RKO (cell line): Measurements from ENCODE around the gene CEP250.
A peak's percentile ranks its signal among the peaks of the same experiment; 100 is the strongest.
"Not testable (repeated sequence)": the region's sequence is repeated elsewhere in the genome, so short reads cannot be mapped to it uniquely, and the experiment has no call there.

Experiments used
- DNase-seq: peaks from one replicate; pipeline ENCODE4 v3.0.0-alpha.2; 2016; ENCODE audit warnings: low spot score

The CEP250 gene

DNA sequence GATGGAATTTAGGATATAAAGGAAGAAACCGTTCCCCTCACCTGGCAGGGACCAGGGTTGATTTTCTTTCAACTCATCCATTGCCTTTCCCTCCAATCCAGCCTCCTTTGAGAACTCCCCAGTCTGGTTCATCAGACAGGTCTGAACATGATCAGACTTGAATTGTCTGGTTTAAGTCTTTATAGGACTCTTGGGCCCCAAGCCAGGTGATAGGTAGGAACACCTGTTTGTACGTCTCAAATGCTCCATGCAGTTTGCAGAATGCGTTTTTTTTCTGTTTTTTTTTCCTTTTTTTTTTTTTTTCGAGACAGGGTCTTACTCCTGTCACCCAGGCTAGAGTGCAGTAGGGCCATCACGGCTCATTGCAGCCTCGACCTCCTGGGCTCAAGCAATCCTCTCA is 4.1 kb upstream of the CEP250 start:
- no peak for DNase-seq

DNA sequence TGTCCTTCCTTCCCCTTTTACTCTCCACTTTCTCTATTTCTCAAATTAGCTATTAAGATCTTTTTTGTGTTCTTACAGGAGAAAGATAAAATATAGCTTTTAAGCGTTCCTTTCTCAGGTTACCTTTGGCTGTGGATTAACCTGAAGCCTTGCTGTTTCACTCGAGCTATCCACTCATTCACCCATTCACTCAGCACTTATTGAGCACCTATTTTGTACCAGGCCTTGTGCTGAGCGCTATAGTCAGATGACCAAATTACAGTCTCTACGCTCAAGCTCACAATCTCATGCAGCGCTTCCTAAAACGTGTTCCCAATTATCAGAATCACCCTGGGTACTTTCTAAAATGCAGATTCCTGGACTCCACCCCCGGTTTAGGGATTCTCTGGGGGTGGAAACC is 1.8 kb upstream of the CEP250 start:
- no peak for DNase-seq

DNA sequence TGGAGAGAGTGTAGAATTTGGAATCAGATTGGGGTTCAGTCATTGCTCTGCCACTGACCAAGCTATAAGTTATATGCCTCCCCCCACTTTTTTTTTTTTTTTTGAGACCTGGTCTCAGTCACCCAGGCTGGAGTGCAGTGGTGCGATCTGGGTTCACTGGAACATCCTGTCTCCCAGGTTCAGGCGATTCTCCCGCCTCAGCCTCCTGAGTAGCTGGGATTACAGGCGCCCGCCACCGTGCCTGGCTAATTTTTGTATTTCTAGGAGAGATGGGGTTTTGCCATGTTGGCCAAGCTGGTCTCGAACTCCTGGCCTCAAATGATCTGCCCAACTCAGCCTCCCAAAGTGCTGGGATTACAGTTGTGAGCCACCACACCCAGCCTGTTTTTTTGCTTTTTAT is 1.3 kb downstream of the CEP250 start:
- DNase-seq: not testable (repeated sequence)

DNA sequence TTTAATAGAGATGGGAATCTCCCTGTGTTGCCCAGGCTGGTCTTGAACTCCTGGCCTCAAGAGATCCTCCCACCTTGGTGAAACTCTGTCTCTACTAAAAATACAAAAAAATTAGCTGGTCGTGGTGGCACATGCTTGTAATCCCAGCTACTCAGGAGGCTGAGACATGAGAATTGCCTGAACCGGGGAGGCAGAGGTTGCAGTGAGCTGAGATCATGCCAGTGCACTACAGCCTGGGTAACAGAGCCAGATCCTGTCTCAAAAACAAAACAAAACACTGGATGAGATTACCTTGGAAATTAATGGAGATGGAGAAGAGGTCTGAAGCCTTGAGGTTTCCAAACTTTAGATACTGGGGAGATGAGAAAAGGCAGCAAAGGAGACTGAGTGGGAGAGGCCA is 2.1 kb downstream of the CEP250 start:
- DNase-seq: not testable (repeated sequence)

DNA sequence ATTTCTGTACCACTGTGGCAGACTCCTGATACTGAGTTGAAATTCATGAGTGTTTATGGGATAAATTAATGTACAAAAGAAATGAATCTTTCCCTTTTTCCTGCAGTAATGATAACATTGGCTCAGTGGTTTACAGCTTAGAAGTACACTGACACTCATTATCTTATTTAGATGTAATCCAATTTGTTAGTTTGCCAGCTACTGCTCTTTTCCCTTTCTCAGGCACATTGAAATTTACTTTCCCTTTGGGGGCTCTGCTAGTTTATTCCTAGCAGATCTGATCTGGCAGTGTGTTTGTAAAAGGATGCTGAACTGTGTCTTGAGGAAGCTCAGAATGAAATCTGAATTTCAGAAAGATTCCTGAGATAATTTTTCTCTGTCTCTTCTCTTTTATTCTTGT is 3.0 kb downstream of the CEP250 start:
- no peak for DNase-seq

DNA sequence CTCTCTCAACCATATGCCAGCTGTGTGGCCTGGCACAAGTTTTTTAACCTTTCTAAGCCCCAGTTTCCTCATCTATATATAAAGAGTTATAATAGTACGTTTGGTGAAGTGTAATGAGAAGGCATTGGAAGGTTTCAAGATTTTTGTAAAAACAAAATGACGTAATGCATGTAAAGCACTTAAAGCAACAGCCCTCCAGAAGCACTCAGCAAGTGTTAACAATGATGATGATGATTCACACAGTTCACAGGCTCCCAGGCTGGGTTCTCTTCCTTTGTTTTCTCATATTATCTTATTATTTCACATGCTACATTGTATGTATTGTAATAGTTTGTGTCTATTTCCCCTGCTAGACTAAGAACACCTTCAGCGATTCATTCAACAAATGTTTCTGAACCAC is 6.2 kb downstream of the CEP250 start:
- DNase-seq: no peak

DNA sequence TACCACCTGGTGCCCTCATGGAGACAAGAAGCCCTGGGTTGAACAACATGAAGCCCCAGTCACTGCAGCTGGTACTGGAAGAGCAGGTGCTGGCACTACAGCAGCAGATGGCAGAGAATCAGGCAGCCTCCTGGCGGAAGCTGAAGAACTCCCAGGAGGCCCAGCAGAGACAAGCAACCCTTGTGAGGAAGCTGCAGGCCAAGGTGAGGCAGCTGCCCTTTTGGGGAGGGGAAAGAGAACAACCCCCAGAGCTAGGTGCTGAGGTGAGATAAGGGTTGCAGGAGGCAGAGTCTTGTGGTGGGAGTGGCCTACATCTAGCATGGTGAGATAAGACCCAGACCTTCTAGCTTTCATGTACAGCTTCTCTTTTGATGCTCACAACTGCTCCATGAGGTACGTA is 7.0 kb downstream of the CEP250 start:
- DNase-seq: no peak

DNA sequence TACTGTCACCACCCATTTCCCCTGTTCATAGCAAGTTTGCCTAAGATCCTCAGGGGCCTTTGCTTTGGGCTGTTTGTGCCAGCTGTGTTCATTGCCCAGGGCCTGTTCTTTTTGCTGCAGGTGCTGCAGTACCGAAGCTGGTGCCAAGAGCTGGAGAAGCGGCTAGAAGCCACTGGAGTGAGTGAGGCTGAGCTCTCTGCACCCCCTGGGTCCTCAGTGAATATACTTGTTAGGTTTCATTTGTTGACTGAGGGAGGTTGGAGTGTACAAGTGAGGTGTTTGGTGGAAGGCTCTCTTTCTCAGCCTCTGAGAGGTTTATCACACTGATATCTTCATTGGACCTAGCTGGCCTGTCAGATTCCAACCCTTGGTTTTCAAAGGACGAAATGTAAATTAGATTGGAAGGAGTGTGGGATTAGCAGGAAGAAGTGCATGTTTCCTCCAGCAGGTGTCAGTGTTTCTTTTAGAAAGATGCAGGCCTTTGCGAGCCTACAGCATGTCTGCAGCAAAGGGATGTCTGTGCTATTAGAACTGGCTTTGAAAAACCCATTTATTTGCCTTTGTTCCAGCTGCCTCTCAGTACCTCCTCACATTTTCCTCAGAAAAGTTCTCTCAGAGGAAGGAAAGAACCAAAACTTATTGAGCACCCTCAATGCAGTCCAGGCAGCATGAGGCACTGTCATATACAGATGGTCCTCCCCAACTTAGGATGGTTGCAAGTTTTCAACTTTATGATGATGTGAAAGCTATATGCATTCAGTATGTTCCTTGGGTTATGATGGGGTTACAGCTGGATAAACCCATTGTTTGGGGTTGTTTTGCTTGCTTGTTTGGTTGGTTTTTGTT is 8.3 kb downstream of the CEP250 start:
- peak; percentile 79 for DNase-seq

DNA sequence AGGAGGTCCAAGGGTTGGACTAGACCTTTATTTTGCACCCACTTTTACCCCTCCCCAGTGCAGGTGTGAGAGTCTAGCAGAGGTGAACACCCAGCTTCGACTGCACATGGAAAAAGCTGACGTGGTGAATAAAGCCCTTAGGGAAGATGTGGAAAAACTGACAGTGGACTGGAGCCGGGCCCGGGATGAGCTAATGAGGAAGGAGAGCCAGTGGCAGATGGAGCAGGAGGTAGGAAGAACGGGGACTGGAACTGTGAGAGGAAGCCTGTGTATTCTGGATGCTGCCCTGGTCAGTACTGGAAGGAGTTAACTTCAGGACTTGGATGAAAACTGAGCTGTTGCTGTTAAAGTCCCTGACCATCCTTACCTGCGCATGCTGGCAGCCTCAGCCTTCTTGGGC is 10.6 kb downstream of the CEP250 start:
- DNase-seq: no peak

DNA sequence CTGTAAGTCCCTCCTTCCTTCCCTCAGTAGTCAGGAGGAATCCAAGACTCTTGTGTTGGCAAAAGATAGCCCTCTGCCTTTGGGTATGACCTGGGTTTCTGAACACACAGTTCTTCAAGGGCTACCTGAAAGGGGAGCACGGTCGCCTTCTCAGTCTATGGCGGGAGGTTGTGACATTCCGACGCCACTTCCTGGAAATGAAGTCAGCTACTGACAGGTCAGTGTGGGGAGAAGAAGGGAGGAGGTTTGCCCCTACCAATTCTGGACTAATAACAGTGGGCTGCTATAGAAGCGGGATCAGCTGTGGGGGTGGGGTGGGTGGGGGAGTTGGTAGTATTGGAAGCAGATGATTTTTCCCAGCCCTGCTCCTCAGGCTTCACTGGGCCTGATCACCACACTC is 11.5 kb downstream of the CEP250 start:
- DNase-seq: no peak

DNA sequence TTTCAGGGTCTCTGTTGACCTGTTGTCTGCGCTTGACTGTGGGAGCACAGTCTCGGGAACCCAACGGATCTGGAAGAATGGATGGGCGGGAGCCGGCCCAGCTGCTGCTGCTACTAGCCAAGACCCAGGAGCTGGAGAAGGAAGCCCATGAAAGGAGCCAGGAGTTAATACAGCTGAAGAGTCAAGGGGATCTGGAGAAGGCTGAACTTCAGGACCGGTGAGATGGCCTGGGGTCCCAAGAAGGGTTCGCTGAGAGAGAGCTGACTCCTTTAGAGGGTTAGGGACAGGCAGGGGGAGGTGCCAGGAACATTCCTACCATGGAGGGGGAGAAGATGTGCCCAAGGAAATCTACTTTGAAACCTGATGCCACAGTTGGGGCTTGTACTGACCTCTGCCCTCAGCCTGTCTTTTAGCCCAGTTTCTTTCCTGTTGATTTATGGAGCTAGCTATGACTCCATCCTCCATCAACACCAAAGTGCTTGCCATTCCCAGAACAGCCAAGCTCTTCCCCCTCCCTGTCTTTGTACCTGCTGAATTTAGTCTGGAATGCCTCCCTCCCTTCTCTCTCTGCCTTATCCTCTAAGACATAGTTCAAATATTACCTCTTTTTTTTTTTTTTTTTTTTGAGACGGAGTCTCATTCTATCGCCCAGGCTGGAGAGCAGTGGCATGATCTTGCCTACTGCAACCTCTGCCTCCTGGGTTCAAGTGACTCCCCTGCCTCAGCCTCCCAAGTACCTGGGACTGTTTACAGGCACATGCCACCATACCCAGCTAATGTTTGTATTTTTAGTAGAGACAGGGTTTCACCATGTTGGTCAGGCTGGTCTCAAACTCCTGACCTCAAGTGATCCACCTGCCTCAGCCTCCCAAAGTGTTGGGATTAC is 12.2 kb downstream of the CEP250 start:
- no peak for DNase-seq

DNA sequence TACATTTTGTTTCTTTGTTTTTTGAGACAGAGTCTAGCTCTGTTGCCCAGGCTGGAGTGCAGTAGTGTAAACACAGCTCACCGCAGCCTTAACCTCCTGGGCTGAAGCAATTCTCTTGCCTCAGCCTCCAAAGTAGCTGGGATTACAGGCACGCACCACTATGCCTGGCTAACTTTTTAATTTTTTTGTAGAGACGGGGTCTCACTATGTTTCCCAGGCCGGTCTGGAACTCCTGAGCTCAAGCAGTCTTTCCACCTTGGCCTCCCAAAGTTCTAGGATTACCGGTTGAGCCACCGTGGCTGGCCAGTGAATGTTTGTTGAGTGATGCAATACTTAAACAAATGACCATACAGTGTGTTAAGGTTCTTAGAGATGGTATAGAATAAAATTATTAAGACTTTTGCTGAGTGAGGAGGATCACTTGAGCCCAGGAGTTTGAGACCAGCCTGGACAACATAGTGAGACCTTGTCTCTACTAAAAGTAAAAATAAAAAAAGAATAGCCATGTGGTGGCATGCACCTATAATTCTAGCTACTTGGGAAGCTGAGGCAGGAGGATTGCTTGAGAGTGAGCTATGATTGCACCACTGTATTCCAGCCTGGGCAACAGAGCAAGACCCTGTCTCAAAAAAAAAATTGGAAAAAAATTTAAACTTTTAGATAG is 13.4 kb downstream of the CEP250 start:
- DNase-seq: no peak

DNA sequence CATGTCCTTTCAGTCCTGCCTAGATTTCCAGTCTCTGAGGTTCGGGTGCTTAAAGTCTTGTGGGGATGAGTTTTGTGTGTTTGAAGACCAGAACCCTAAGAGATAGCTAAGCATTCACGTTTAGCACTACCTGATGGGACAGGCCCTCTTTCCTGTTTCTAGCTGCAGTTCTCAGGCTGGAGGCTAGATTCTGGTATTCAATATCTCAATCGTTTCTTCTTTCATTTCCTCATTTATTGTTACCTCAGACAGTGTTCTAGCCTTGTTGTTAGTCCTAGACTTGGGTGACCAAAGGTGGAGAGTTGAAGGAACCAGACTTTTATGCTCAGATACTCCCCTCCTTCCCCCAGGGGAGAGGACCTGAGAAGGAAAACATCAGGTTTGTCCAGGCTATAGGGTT is 16.8 kb downstream of the CEP250 start:
- no peak for DNase-seq

DNA sequence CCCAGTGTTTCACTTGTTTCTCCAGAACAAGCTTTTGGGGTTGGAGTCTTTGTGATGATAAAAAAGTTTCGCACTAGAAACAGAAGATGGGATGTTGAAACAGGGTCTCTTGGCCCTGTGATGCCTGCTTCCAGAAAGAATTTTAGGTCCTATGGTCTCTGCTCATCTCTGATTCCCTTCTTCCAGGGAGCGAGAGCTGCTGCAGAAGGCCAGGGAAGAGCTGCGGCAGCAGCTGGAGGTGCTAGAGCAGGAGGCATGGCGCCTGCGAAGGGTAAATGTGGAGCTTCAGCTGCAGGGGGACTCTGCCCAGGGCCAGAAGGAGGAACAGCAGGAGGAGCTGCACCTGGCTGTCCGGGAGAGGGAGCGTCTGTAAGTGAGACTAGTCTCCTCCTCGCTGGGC is 18.3 kb downstream of the CEP250 start:
- no peak for DNase-seq

DNA sequence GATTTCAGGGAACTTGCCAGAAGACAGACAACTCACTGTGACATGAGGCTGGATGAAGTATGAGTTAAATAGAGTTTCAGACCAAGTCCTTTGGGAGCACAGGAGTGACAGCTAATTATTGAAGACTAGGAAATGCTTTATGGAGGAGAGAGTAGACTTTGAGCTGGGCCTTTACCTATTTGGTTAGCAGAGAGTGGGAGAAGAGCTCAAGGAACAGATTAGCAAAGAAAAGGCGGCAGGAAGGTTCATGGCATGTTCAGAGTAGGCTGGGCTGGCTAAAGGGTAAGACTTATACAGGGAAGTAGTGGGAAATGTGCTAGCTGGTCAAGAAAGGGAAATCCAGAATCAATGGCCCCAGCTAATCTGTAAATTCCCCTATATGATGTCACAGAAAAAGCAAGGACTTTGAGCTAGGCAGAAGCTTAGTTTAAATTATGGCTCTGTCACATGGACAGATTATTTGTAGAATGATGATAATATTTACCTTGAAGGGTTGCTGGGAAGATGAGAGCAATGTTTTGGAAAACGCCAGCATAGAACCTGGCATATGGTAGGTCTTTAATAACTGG is 19.0 kb downstream of the CEP250 start:
- no peak for DNase-seq

DNA sequence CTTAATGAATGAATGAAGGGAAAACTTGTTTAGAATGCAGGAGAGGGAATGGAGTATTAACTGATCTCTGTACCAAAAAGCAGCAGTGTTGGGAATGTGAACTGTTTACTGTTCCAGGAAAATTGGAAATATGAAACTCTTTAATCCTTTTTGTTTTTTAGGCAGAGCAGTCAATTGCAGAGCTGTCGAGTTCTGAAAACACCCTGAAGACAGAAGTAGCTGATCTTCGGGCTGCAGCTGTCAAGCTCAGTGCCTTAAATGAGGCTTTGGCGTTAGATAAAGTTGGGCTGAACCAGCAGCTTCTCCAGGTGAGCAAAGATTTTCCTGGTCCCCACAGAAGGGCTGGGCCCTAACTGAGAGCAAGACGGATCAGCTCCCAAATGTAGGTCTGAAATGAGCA is 20.9 kb downstream of the CEP250 start:
- DNase-seq: no peak

DNA sequence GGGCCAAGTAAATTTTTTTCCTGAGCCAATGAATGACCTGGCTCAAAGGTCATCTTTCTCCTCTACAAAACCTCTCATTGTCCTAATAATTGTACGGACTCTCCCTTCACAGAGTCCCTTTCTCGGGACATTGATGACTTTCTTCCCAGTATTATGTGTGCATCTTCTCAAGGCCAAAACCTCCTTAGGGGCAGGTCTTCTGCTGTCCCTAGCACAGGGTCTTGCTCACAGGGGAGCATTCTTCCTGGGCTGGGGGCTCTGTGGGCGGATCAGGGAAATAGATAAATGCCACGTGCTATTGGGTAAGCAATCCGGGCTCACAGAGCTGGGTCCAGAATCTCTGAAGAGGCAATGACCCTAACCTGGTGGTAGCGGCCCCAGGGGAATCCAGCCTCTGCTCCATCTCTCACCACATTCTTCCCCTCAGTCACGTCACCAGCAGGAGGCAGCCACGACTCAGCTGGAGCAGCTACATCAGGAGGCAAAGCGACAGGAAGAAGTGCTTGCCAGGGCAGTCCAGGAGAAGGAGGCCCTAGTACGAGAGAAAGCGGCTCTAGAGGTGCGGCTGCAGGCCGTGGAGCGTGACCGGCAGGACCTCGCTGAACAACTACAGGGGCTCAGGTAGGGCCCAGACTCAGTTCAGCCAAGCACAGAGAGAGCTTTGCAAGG is 23.5 kb downstream of the CEP250 start:
- no peak for DNase-seq

DNA sequence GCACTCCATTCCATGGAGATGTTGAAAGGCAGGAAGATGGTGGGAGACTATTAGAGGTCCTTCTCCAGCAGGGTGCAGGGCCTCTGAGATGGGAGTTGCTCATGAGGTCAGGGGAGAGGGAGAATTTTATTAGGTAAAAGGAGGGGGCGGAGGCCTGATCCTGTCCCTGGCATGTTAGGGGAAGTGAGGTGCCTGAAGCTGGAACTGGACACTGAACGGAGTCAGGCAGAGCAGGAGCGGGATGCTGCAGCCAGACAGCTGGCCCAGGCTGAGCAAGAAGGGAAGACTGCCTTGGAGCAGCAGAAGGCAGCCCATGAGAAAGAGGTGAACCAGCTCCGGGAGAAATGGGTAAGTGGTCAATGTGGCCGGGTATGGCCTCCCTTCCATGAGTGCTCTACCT is 24.4 kb downstream of the CEP250 start:
- DNase-seq: no peak

DNA sequence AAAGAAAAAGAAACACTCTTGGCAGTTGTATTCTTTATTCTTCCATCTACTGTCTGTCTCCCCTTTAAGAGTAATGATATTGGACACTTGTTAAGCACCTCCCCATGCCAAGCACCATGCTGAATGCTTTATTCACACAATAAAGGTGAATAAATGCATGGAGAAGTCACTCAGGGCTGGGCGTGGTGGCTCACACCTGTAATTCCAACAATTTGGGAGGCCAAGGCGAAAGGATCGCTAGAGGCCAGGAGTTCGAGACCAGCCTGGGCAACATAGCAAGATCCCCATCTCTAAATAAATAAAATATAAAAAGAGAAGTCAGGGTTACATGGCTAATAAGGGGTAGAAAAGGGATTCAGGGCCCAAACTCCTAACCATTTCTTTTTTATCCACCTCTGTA is 32.1 kb downstream of the CEP250 start:
- no peak for DNase-seq

DNA sequence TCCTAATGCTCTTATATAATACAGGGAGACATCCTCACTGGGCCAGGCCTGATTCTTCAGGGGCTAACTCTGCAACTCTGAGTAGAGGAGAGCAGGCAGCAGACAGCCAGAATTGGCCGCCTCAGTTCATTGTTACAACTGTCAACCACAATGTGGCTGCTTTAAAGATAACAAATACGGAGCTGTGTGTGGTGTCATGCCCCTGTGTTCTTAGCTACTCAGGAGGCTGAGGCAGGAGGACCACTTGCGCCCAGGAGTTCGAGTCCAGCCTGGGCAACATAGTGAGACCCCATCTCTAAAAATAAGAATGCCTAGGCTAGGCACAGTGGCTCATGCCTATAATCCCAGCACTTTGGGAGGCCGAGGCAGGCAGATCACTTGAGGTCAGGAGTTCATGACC is 34.3 kb downstream of the CEP250 start:
- DNase-seq: no peak

DNA sequence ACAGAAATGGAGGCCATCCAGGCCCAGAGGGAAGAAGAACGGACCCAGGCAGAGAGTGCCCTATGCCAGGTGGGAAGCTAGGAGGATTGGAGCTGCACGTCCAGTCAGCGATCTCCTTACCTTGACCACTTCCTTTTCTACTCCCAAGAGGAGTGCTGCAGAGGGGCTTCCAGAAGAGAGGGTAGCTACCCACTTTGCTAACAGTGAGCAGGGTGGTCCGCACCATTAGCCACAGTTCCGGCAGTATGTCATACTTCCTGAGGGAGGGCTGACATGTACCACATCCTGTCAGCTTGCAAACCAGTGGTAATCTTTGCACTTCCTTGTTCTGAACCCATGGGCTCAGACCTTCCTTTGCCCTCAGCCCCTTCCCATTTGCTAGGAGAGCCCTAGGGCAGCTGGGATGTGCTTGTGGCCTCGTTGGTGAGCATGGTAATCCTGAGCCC is 35.4 kb downstream of the CEP250 start:
- no peak for DNase-seq

DNA sequence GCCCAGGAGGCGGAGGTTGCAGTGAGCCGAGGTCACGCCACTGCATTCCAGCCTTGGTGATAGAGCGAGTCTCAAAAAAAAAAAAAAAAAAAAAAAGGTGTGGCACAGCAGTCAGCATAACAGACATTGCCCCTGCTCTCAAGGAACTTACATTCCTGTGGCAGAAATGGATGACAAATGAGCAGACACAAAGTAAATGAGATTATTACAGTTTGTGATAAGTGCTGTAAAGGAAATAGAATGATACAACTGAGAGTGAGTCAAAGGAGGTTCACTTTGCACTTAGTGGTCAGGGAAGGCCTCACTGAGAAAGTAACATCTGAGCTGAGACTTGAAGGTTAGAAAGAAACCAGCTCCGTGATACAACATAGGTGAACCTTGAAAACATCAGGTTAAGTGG is 36.4 kb downstream of the CEP250 start:
- no peak for DNase-seq
